Astrocyte (in vitro differentiated cells and primary cell): ENCODE data around the gene EMID1. TPM values are rescaled to one million over a fixed set of nuclear protein-coding genes. Genes with fewer than 3 reads are reported as not detected.

Experiments
- DNase-seq: peaks from one replicate; pipeline ENCODE4 v3.0.0-alpha.2; 2010; ENCODE audit warnings: low read depth
- FAIRE-seq: peaks from 2 replicates; lab custom pipeline; 2011; peaks lifted over from hg19 to GRCh38; lab: Jason Lieb, UNC
- H2AFZ ChIP-seq: 2 replicates; pipeline ENCODE4 v1.6.0; 2012; ENCODE audit warnings: low read depth, low read length, inconsistent platforms
- H3K27ac ChIP-seq: 2 replicates; pipeline ENCODE4 v1.5.1; 2011; ENCODE audit warnings: low read depth, low read length, inconsistent platforms
- H3K27me3 ChIP-seq: 2 replicates; pipeline ENCODE4 v1.6.0; 2011; ENCODE audit warnings: low read length, inconsistent platforms; ENCODE audit not compliant: insufficient read depth
- H3K36me3 ChIP-seq: 2 replicates; pipeline ENCODE4 v1.5.1; 2011; ENCODE audit warnings: low read length, inconsistent platforms; ENCODE audit not compliant: insufficient read depth
- H3K4me1 ChIP-seq: 2 replicates; pipeline ENCODE4 v1.5.1; 2011; ENCODE audit warnings: low read length, inconsistent platforms; ENCODE audit not compliant: insufficient read depth
- H3K4me2 ChIP-seq: 2 replicates; pipeline ENCODE4 v1.6.0; 2012; ENCODE audit warnings: low read length, inconsistent platforms
- H3K4me3 ChIP-seq: 2 replicates; pipeline ENCODE4 v1.5.1; 2011; ENCODE audit warnings: low read depth, mild to moderate bottlenecking, low read length, inconsistent platforms; ENCODE audit not compliant: insufficient read depth
- H3K79me2 ChIP-seq: 2 replicates; pipeline ENCODE4 v1.6.0; 2012; ENCODE audit warnings: mild to moderate bottlenecking, low read length, inconsistent platforms; ENCODE audit not compliant: insufficient read depth
- H3K9ac ChIP-seq: 2 replicates; pipeline ENCODE4 v1.6.0; 2012; ENCODE audit warnings: mild to moderate bottlenecking, low read length, inconsistent platforms
- H3K9me3 ChIP-seq: 2 replicates; pipeline ENCODE4 v1.5.1; 2012; ENCODE audit warnings: low read depth, mild to moderate bottlenecking, low read length, inconsistent platforms; ENCODE audit not compliant: insufficient read depth
- H4K20me1 ChIP-seq: 2 replicates; pipeline ENCODE4 v1.6.0; 2012; ENCODE audit warnings: low read length, inconsistent platforms; ENCODE audit not compliant: insufficient read depth
- H3K27ac Mint-ChIP-seq: one replicate; pipeline ENCODE4 v1.8.0; 2021; ENCODE audit warnings: mild to moderate bottlenecking, mixed read lengths; ENCODE audit not compliant: unreplicated experiment
- H3K27me3 Mint-ChIP-seq: one replicate; pipeline ENCODE4 v1.8.0; 2021; ENCODE audit warnings: low read depth, mixed read lengths; ENCODE audit not compliant: unreplicated experiment
- H3K36me3 Mint-ChIP-seq: one replicate; pipeline ENCODE4 v1.8.0; 2021; ENCODE audit warnings: low read depth, mixed read lengths; ENCODE audit not compliant: unreplicated experiment
- H3K4me1 Mint-ChIP-seq: one replicate; pipeline ENCODE4 v1.8.0; 2021; ENCODE audit warnings: low read depth, mixed read lengths; ENCODE audit not compliant: unreplicated experiment
- H3K4me3 Mint-ChIP-seq: one replicate; pipeline ENCODE4 v1.8.0; 2021; ENCODE audit warnings: mild to moderate bottlenecking, moderate library complexity, mixed read lengths; ENCODE audit not compliant: unreplicated experiment
- H3K9me3 Mint-ChIP-seq: one replicate; pipeline ENCODE4 v1.8.0; 2021; ENCODE audit warnings: mild to moderate bottlenecking, mixed read lengths; ENCODE audit not compliant: unreplicated experiment
- CTCF ChIP-seq: IDR thresholded peaks from 2 replicates; pipeline ENCODE4 v1.5.1; 2011; ENCODE audit warnings: low read depth, mild to moderate bottlenecking, inconsistent platforms, low read length, moderate library complexity; ENCODE audit not compliant: insufficient read depth
- EZH2 ChIP-seq: IDR thresholded peaks from 2 replicates; pipeline ENCODE4 v1.6.1; 2012; ENCODE audit warnings: mild to moderate bottlenecking, low read length, inconsistent platforms; ENCODE audit not compliant: insufficient read depth
- total RNA-seq: library from RNA; stranded (reverse); gene quantifications from 2 replicates; pipeline ENCODE4 v1.2.1, GENCODE V29; 2021

EMID1 gene
- total RNA-seq, 1 donor from 2014 or later, result 0.34 TPM

GRCh38 chr22:29258407-29259252, 52.9 kb downstream of the EMID1 start:
- Histone ChIP-seq H3K79me2 (no peaks in the 10 kb centered on the region), H3K4me2 (no peak overlapping the region), H2AFZ (no peak overlapping the region), H4K20me1 (peaks cover 5% of the 10 kb centered on the region), H3K4me1 (no peaks in the 10 kb centered on the region), H3K27me3 (no peaks in the 10 kb centered on the region), H3K36me3 (no peaks in the 10 kb centered on the region), H3K9me3 (no peaks in the 10 kb centered on the region), H3K9ac (no peak overlapping the region), H3K4me3 (no peak overlapping the region), H3K27ac (no peak overlapping the region)
- Mint-ChIP-seq H3K4me3 (no peak overlapping the region), H3K9me3 (no peaks in the 10 kb centered on the region), H3K27ac (no peak overlapping the region), H3K4me1 (no peaks in the 10 kb centered on the region), H3K36me3 (peaks cover 10% of the 10 kb centered on the region), H3K27me3 (peaks cover 4% of the 10 kb centered on the region)
- no peak for FAIRE-seq
- no peak for TF ChIP-seq EZH2
- no peak for TF ChIP-seq CTCF
- no peak for DNase-seq

DNA sequence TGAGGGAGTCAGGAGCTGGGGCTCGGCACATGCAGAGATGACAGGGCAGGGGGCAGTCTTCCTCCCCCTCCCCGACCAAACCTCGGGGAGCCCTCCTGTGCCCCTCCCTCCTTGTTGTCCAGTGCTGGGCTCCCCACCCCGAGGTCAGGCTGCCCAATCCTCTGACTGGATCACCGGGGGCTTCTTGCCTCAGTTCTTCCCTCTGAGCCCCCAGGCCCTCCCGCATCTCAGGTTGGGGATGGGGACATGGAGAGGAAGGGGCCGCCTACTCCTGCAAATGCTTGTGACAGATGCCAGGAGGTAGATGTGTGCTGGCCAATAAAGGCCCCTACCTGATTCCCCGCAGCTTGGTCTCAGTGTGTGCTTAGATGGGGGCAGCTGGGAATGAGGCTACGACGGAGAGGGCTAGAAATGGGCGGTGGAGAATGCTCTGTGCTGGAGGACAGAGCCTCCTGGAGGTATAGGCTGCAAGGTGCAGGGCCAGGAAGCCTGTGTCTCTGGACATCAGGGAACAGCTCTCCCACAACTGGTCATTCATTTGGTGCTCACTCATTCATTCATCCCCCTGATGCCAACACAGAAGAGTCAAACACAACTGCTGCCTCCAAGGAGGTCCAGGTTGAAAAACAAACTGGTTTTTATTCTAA, 53.7 kb downstream of the EMID1 start:
- peaks cover 4% of the 10 kb centered on the region for H3K27me3 Mint-ChIP-seq
- DNase-seq (no peak), FAIRE-seq (no peak)
- H3K4me3 ChIP-seq, result no peak overlapping the region
- no peaks in the 10 kb centered on the region for H3K9me3 ChIP-seq
- no peaks in the 10 kb centered on the region for H3K27me3 ChIP-seq
- H4K20me1 ChIP-seq, result peaks cover 5% of the 10 kb centered on the region
- no peak overlapping the region for H3K4me3 Mint-ChIP-seq
- TF ChIP-seq CTCF (no peak), EZH2 (no peak)
- no peaks in the 10 kb centered on the region for H3K9me3 Mint-ChIP-seq
- no peak overlapping the region for H2AFZ ChIP-seq
- no peaks in the 10 kb centered on the region for H3K4me1 Mint-ChIP-seq
- no peak overlapping the region for H3K9ac ChIP-seq
- H3K79me2 ChIP-seq, result no peaks in the 10 kb centered on the region
- H3K4me1 ChIP-seq, result no peaks in the 10 kb centered on the region
- H3K36me3 Mint-ChIP-seq, result peaks cover 10% of the 10 kb centered on the region
- H3K36me3 ChIP-seq, result no peaks in the 10 kb centered on the region
- no peak overlapping the region for H3K27ac Mint-ChIP-seq
- no peak overlapping the region for H3K4me2 ChIP-seq
- H3K27ac ChIP-seq, result no peak overlapping the region
